Measurements from ENCODE around the gene TSKU.
"Not testable (repeated sequence)": the region's sequence is repeated elsewhere in the genome, so short reads cannot be mapped to it uniquely, and the experiment has no call there.

- TF ChIP-seq, protein P1, sequence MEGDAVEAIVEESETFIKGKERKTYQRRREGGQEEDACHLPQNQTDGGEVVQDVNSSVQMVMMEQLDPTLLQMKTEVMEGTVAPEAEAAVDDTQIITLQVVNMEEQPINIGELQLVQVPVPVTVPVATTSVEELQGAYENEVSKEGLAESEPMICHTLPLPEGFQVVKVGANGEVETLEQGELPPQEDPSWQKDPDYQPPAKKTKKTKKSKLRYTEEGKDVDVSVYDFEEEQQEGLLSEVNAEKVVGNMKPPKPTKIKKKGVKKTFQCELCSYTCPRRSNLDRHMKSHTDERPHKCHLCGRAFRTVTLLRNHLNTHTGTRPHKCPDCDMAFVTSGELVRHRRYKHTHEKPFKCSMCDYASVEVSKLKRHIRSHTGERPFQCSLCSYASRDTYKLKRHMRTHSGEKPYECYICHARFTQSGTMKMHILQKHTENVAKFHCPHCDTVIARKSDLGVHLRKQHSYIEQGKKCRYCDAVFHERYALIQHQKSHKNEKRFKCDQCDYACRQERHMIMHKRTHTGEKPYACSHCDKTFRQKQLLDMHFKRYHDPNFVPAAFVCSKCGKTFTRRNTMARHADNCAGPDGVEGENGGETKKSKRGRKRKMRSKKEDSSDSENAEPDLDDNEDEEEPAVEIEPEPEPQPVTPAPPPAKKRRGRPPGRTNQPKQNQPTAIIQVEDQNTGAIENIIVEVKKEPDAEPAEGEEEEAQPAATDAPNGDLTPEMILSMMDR (conservative IDR thresholded peaks at IDR 0.05 in 1 of 2, IDR thresholded peaks at IDR 0.05 in 1 of 2; ENCODE audit: low read depth in 1 of 2, low read length in 2 of 2) = not testable (repeated sequence)
- TF ChIP-seq EZH2 (IDR thresholded peaks at IDR 0.05; ENCODE audit: low read length, missing control alignments) = not testable (repeated sequence)
Measured at GRCh38 chr11:76791002-76791770, 8.0 kb downstream of the TSKU start.
